ENCODE data around the gene TSPEAR.

The TSPEAR gene

DNA sequence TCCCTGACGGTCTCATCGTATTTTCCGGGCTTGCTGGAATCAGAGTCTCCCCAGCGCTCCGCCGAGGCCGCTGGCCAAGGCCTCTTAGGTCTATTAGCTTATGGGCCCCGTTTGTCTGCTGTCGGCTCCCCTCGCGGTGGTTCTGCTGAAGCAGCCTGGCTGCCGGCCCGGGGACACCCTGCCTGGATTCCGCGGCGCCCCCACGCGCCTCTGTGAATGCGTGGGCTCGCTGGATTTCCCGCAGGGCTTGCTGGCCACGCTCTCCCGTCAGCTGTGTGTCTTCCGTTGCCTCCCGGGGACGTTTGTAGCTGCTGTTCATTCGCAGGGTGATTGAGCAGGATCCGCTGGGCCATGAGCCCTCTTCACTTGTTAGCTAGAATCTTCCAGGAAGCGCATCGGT, 247.6 kb downstream of the TSPEAR start:
- no peak for DNase-seq (ENCODE audit: low spot score)

- no peak for DNase-seq (ENCODE audit: low spot score)
Observed at GRCh38 chr21:44462834-44463200, 248.6 kb downstream of the TSPEAR start.

DNA sequence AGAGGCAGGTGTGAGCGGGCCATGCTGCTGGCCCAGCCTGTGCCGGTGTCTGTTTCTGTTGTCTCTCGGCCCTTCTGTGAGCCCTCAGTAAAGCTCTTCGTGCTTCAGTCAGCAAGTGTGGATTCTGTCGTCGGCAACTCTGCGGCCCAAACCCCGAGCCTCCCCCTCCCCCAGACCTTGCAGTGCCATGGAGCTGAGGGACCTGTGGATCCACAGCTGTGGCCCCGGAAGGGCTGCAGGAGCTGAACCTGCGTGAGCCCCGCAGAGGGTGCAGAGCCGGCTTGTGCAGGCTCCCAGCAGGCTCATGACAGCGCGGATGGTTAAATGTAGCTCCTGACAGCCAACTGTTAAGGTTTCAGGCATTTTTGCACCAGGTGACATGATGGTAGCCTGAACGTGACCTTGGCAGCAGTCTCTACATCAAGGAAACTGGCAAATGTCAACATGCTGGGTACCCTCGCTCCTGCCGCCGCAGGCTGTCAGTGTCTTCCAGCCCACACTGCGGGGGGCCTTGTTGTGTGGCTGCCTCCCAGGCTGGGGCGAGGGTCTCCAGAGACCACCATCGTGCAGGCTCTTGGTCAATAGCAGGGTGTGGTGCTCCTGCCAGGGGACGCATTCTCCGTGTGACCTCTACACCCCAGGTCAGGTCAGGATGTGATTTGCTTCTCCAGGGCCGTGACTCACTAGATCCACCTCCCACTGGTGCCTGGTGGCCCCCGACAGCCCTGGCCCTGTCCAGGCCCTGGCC, 249.1 kb downstream of the TSPEAR start:
- DNase-seq (ENCODE audit: low spot score), result no peak

- peak; percentile 5 for DNase-seq (ENCODE audit: low spot score)
Observed at GRCh38 chr21:44461464-44462001, 249.8 kb downstream of the TSPEAR start.

GRCh38 chr21:44461005-44461404, 250.4 kb downstream of the TSPEAR start:
- no peak for DNase-seq (ENCODE audit: low spot score)

DNA sequence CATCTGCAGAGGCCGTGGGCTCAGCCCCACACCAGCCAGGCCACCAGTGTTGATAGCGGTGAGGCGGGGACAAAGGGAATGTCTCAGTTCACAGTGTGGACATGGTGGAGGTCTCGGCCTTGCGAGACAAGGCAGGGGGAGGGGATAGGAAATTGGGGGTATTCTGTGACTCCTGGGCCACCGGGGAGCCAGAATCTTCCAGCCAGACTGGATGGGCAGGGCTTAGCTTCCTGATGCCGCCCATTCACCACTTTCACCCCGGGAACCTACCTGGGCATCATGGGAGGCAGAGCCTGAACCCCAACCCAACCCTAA, 251.0 kb downstream of the TSPEAR start:
- DNase-seq (ENCODE audit: low spot score), result no peak

DNA sequence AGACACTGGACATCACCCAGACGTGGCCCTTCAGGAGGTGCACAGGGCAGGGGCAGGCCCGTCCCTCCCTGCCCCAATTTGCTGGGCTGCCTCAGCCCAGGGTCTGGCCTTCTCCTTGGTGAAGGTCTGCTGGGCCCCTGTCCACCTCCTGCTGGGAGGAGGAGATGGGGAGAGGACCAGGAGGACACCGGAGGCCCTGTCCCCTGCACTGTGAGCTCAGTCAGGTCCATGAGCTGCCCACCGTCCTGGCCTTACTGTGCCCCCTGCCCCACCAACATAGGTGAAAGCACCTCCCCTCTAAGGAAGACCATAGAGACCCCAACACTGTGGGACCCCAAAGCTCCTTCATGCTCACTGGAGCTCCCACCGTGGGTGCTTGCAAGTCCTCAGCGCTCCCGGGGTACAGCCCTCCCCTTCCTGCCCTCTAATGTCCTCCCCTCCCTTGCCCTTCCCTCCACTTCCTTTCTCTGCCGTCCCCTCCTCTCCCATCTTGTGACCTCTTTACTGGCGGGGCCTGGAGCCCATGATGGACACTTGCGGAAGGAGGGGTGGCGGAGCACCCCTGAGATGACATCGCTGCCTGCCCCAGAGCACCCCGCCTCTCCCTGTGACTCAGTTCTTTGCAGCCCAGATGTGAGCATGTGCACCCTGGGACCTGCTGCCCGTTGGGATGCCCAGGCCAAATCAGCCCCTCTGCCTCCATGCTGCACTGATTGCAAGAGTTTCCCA, 251.5 kb downstream of the TSPEAR start:
- DNase-seq (ENCODE audit: low spot score), result no peak

GRCh38 chr21:44458971-44459711, 252.2 kb downstream of the TSPEAR start:
- DNase-seq (ENCODE audit: low spot score), result no peak

- no peak for DNase-seq (ENCODE audit: low spot score)
Observed at GRCh38 chr21:44456915-44457736, 254.2 kb downstream of the TSPEAR start.

DNA sequence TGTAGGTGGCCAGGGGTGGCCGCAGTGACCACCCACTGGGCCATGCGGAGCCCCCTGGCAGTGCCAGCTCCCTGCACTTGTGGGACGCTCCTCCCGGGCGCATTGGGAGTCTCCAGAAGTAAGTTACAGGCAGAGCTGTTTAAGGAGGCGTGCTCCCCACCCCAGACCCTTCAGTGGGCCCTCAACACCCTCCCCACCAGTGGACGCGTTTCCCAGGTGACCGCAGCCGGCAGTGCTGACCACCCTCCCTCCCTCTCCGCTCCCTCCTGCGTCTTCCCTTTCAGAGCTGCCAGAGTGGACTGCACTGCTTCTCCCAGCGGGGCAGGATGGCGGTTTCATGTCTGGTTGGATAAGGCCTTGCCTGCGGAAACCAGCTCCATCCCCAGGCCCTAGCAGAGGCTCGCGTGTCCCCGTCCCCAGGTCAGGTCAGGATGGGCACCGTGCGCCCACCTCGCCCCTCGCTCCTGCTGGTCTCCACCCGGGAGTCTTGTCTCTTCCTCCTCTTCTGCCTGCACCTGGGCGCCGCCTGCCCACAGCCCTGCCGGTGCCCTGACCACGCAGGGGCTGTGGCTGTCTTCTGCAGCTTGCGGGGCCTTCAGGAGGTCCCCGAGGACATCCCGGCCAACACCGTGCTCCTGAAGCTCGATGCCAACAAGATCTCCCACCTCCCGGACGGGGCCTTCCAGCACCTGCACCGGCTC, 255.0 kb downstream of the TSPEAR start:
- no peak for DNase-seq (ENCODE audit: low spot score)

- peak; percentile 49 for DNase-seq (ENCODE audit: low spot score)
Observed at GRCh38 chr21:44455524-44456213, 255.7 kb downstream of the TSPEAR start.

GRCh38 chr21:44454747-44455523, 256.4 kb downstream of the TSPEAR start, which contains the start of gene LRRC3:
TSS of gene LRRC3 (plus strand) at chr21:44455510. CDS start at chr21:44456645, 1,135 bp downstream.
- peak; percentile 70 for DNase-seq (ENCODE audit: low spot score)

DNA sequence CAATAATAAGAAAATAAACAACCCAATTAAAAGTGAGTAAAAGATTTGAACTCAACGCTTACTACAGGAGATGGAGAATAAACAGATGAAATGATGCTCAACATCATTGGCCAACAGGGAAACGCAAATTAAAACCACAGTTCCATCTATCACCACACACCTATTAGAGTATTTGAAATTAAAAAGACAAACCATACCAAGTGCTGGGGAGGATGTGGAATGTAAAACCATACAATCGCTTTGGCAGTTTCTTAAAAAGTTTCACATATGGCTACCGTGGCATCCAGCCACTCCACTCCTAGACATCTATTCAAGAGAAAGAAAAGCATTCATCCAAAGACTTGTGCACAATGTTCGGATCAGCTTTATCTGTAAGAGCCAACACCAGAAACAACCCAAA, 257.3 kb downstream of the TSPEAR start:
- no peak for DNase-seq (ENCODE audit: low spot score)

GRCh38 chr21:44453120-44453519, 258.3 kb downstream of the TSPEAR start:
- no peak for DNase-seq (ENCODE audit: low spot score)

DNA sequence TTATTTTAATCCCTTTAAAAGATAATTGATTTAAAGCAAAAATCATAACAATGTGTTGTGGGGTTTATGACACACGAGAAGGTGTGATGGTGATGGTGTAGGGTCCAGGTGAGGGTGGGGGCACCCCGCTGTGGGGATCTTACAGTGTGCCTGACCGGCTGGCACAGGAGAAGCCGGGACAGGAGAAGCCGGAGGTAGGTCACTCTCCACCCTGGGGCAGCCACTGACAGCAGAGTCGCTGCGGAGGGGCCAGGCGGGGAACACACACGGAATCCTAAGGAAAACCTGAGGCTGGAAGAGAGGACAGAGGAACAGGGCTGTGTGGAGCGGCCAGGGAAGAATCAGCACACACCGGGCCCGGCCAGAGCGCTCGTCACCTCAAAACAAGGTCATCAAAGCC, 260.4 kb downstream of the TSPEAR start:
- DNase-seq (ENCODE audit: low spot score), result no peak

- no peak for DNase-seq (ENCODE audit: low spot score)
Observed at GRCh38 chr21:44450402-44450801, 261.0 kb downstream of the TSPEAR start.

DNA sequence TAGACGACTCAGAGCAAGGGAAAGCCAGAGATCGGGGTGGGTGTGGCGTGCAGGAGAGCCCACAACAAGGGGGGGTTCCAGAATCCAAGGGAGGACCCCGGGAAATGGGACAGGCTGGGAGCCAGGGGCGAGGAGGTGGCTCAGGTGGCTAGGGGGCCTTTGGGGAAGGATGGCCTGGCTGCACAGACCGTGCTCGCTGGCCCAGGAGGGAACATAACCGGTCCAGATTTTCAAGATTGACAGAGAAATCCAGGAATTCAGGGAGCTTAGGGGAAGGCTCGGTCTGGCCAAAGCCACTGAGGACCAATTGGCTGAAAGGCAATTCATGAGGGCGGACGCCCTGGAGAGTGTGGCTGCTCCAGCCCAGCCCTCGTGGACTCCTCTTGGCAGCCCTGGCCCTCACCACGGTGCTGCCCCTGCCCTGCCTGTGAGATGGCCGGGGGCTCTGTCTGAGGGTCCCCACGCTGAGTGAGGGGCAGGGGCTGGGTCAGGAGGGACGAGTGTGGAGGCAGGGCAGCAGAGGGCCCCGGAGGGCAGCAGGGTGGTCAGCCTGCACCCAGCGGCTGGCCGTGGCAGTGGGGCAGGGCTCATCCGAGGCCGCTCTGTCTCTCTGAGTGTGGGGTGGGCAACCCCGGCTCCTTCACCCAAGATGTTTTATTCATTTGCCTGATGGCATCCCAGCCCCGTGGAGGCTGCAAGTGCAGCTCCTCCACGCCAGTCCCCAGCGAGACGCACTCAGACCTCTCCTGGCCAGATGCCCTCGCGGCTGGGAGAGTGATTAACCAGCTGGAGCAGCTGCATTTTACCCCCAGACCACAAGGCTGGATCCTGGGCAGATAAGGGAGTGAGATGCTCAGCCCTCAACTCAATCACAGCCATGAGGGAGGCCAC, 261.7 kb downstream of the TSPEAR start:
- DNase-seq (ENCODE audit: low spot score), result no peak

DNA sequence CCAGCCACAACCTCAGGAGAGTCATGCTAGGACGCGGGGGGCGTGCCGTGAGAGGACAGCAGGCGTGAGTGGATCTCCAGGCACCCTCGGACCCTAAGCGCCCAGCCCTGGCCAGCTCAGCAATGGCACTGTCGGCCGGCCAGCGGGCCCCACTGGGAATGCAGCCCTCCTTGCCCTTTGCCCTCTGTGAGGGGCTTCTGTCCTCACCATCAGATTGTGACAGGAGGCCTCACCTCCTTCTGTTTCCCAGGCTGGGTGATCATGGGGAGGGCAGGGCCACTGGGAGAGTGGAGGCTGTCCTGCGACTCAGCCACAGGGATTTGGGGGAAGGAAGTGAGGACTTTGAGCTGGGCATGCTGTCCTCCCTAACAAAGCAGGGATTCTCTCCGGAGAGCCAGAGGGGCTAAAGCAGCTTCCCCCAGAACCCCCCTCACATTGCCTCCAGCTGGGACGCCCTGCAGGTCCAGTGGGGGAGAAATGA, 262.7 kb downstream of the TSPEAR start:
- no peak for DNase-seq (ENCODE audit: low spot score)
